ENCODE measurements around the gene LAMA2.

DNA sequence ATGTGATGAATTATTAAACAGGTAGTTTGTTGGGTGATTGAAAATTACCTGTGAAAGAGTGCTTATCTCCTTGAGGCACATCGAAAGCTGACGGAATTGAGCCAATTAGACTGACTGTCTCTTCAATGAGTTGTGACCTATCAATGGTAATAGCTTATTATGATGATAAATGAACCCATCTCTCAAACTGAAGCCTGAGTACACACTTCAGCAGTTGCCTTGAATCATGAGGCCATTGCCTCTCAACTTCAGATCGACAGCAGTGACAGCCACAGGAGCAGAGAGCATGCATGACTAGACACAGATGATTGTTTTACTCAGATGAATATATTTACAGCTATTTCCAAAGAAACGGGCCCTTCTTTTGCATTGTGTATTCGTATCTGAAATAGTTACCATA is 323.9 kb downstream of the LAMA2 start:
- no peak for TF ChIP-seq GATA3 (IDR thresholded peaks at IDR 0.05; ENCODE audit: low read depth, low read length)
- no peak for TF ChIP-seq GATA2 (IDR thresholded peaks at IDR 0.05; ENCODE audit: low read depth, low read length)

Data from SH-SY5Y (cell line).